K562 (cell line): ENCODE data around the gene DRD2. TPM values are rescaled to one million over a fixed set of nuclear protein-coding genes. Genes with fewer than 3 reads are reported as not detected.

Source experiments
- ATAC-seq: fragments of 200-7000 bp; cut with Tn5 transposase; 3 replicates; pipeline ENCODE4 v1.9.1; 2020; ENCODE audit warnings: moderate library complexity
- BruUV-seq: library from RNA; stranded (reverse); fragments of 400-500 nt; replicated peaks from 2 replicates; lab custom pipeline; 2021; lab: Mats Ljungman, UMichigan
- CTCF ChIA-PET: fragments of 300-600 bp; formaldehyde crosslinking; extraction: SDS; loops from one replicate; lab custom pipeline; 2021; ENCODE audit warnings: low intra/inter-chr PET ratio; lab: Yijun Ruan, JAX
- POLR2A ChIA-PET: fragments of 300-600, 350-650 bp; sonication (Branson Sonifier 250); formaldehyde crosslinking; extraction: SDS; loops from one replicate; lab custom pipeline; 2021; ENCODE audit warnings: antibody characterized with exemption, inconsistent platforms; lab: Yijun Ruan, JAX
- DNase-seq, 4 experiments: peaks; one replicate each; pipeline versions ENCODE4 v3.0.0 to v3.0.0-alpha.2; 2011 to 2018; ENCODE audit warnings: low spot score in 3 of 4, mixed read lengths in 3 of 4; ENCODE audit errors: extremely low read depth in 1 of 4
- FAIRE-seq: peaks from 2 replicates; lab custom pipeline; 2011; peaks lifted over from hg19 to GRCh38; lab: Jason Lieb, UNC
- H2AFZ ChIP-seq: 2 replicates; pipeline ENCODE4 v1.6.0; 2011; ENCODE audit warnings: low read depth, low read length, control low read depth, inconsistent platforms
- H3K27ac ChIP-seq: fragments of 200-600 bp; 3 replicates; pipeline ENCODE4 v1.8.0; 2011; ENCODE audit warnings: low read depth, mild to moderate bottlenecking, control low read depth, inconsistent platforms, low read length, moderate library complexity, mixed read lengths; ENCODE audit errors: extremely low read depth
- H3K27me3 ChIP-seq, 2 experiments: fragments of 300-600 bp in 1 of 2; 2 replicates in 1 of 2; 3 replicates in 1 of 2; pipeline versions ENCODE4 v1.6.0 to v1.8.0; 2011; ENCODE audit warnings: inconsistent platforms in 2 of 2, low read length in 2 of 2, mild to moderate bottlenecking in 1 of 2, mixed read lengths in 1 of 2, moderate library complexity in 1 of 2; ENCODE audit not compliant: control insufficient read depth in 2 of 2, insufficient read depth in 2 of 2
- H3K36me3 ChIP-seq: fragments of 300-600 bp; 3 replicates; pipeline ENCODE4 v1.8.0; 2011; ENCODE audit warnings: mild to moderate bottlenecking, low read length, inconsistent platforms; ENCODE audit not compliant: control insufficient read depth, insufficient read depth
- H3K4me1 ChIP-seq, 2 experiments: fragments of 200-600 bp in 1 of 2; replicated peaks in 1 of 2; 2 replicates in 1 of 2; 3 replicates in 1 of 2; pipeline versions ENCODE4 v1.5.1 to v1.8.0; 2011; ENCODE audit warnings: inconsistent platforms in 2 of 2, low read length in 2 of 2, mild to moderate bottlenecking in 1 of 2, mixed read lengths in 1 of 2, moderate library complexity in 1 of 2; ENCODE audit not compliant: control insufficient read depth in 2 of 2, insufficient read depth in 2 of 2
- H3K4me2 ChIP-seq: 2 replicates; pipeline ENCODE4 v1.6.1; 2011; ENCODE audit warnings: low read length, control low read depth, inconsistent platforms, mixed read lengths; ENCODE audit not compliant: insufficient read depth
- H3K4me3 ChIP-seq: fragments of 200-600 bp; sonication (generic), shearing (Covaris generic); 2 replicates; pipeline ENCODE4 v1.5.1; 2016; ENCODE audit warnings: control low read depth, inconsistent platforms
- H3K79me2 ChIP-seq: fragments of 200-600 bp; 3 replicates; pipeline ENCODE4 v1.8.0; 2011; ENCODE audit warnings: low read length, inconsistent platforms; ENCODE audit not compliant: control insufficient read depth, insufficient read depth
- H3K9ac ChIP-seq, 2 experiments: 2 replicates each; pipeline versions ENCODE4 v1.6.0 to v1.6.1; 2011; ENCODE audit warnings: low read depth in 2 of 2, low read length in 2 of 2, control low read depth in 1 of 2, inconsistent platforms in 1 of 2, mild to moderate bottlenecking in 1 of 2, mixed read lengths in 1 of 2; ENCODE audit not compliant: insufficient read depth in 1 of 2
- H3K9me1 ChIP-seq: one replicate; pipeline ENCODE4 v1.6.0; 2011; ENCODE audit warnings: inconsistent platforms, mild to moderate bottlenecking, low read length, moderate library complexity; ENCODE audit not compliant: control insufficient read depth, insufficient read depth
- H3K9me3 ChIP-seq: replicated peaks from 2 replicates; pipeline ENCODE4 v1.5.1; 2011; ENCODE audit warnings: low read depth, low read length, inconsistent platforms; ENCODE audit not compliant: control insufficient read depth, insufficient read depth
- H4K20me1 ChIP-seq: replicated peaks from 2 replicates; pipeline ENCODE4 v1.6.1; 2011; ENCODE audit warnings: low read length, inconsistent platforms, mixed read lengths; ENCODE audit not compliant: control insufficient read depth, insufficient read depth
- CREB1 ChIP-seq, 2 experiments: sonication (generic) in 1 of 2; formaldehyde crosslinking in 1 of 2; IDR thresholded peaks; 2 replicates each; pipeline versions ENCODE4 v1.6.1 to v1.8.0; 2012 to 2022; ENCODE audit warnings: inconsistent platforms in 1 of 2, mild to moderate bottlenecking in 1 of 2, missing genetic modification reagents in 1 of 2, moderate library complexity in 1 of 2
- DACH1 ChIP-seq: fragments of 450-650 bp; IDR thresholded peaks from 2 replicates; pipeline ENCODE4 v1.6.1; 2018; ENCODE audit not compliant: partially characterized antibody
- E2F6 ChIP-seq, 2 experiments: IDR thresholded peaks; 2 replicates each; pipeline ENCODE4 v1.6.1; 2011; ENCODE audit warnings: borderline replicate concordance in 1 of 2, control low read depth in 1 of 2, low read depth in 1 of 2, low read length in 1 of 2, mild to moderate bottlenecking in 1 of 2, mixed read lengths in 1 of 2, moderate library complexity in 1 of 2; ENCODE audit not compliant: insufficient read depth in 1 of 2, insufficient read length in 1 of 2, poor library complexity in 1 of 2, severe bottlenecking in 1 of 2; ENCODE audit errors: extremely low read depth in 1 of 2
- EWSR1 ChIP-seq: fragments of 450-650 bp; IDR thresholded peaks from 2 replicates; pipeline ENCODE4 v1.6.1; 2018; ENCODE audit warnings: borderline replicate concordance, mild to moderate bottlenecking, low read depth, moderate library complexity; ENCODE audit not compliant: partially characterized antibody
- RAD21 ChIP-seq, 2 experiments: fragments of 250-450 bp in 1 of 2; fragments of 450-650 bp in 1 of 2; sonication (Bioruptor Pico) in 1 of 2; formaldehyde crosslinking in 1 of 2; IDR thresholded peaks in 1 of 2; conservative IDR thresholded peaks in 1 of 2; 2 replicates each; pipeline versions ENCODE4 v1.4.0 to v1.8.0; 2020 to 2022; ENCODE audit warnings: mild to moderate bottlenecking in 2 of 2, moderate library complexity in 1 of 2
- RERE ChIP-seq: sonication (generic); formaldehyde crosslinking; IDR thresholded peaks from 2 replicates; pipeline ENCODE4 v1.8.0; 2023; ENCODE audit warnings: missing genetic modification reagents, mild to moderate bottlenecking, borderline replicate concordance
- VEZF1 ChIP-seq: fragments of 200-800 bp; sonication (Bioruptor generic); IDR thresholded peaks from 2 replicates; pipeline ENCODE4 v1.6.1; 2017; ENCODE audit warnings: missing genetic modification characterization, missing compliant biosample characterization
- YBX1 ChIP-seq: fragments of 450-650 bp; IDR thresholded peaks from 2 replicates; pipeline ENCODE4 v1.7.1; 2016; ENCODE audit warnings: mild to moderate bottlenecking
- ZNF507 ChIP-seq: conservative IDR thresholded peaks from 2 replicates; pipeline ENCODE4 v1.6.1; 2017; ENCODE audit warnings: missing genetic modification characterization, missing compliant biosample characterization
- ZNF57 ChIP-seq: fragments of 450-650 bp; formaldehyde crosslinking; IDR thresholded peaks from 2 replicates; pipeline ENCODE4 v1.4.0; 2020; ENCODE audit warnings: mild to moderate bottlenecking, moderate library complexity
- WGBS: fragments of 100-300 bp; shearing (Covaris generic); methylation state at CpG from one replicate; pipeline ENCODE4 v1.1.6; 2016; ENCODE audit warnings: low coverage, mixed read lengths; ENCODE audit not compliant: insufficient coverage; ENCODE audit errors: missing lambda C conversion rate; 5-methylcytosine and 5-hydroxymethylcytosine counted together
- in situ Hi-C: fragments of 300-500 bp; cut with MboI; formaldehyde crosslinking; loops from 4 replicates; pipeline ENCODE4 v1.15.0; 2018; ENCODE audit warnings: inconsistent platforms, mixed read lengths
- intact Hi-C: fragments of 100-400 bp; cut with micrococcal nuclease; formaldehyde crosslinking; loops from 2 replicates; pipeline ENCODE4 v1.14.2; 2022
- polyA plus RNA-seq, 8 experiments: library from polyadenylated mRNA; depleted of rRNA in 4 of 8; stranded (reverse) in 5 of 8; unstranded in 3 of 8; fragments of >200 nt; fragmentation: Nextera tagmentation in 2 of 8; fragmentation: Illumina TruSeq in 1 of 8; extraction: Ambion mirVana in 2 of 8; extraction: Trizol in 1 of 8; gene quantifications; 2 replicates each; pipeline versions ENCODE4 v1.2.1 to v1.2.3, GENCODE V29; 2011 to 2014; ENCODE audit warnings: inconsistent platforms in 1 of 8, missing spikeins in 1 of 8
- total RNA-seq, 7 experiments: library from RNA; depleted of rRNA in 6 of 7; stranded (reverse); fragments of >200 nt in 6 of 7; fragmentation: Illumina TruSeq in 2 of 7; extraction: Trizol in 2 of 7; gene quantifications; 2 replicates each; pipeline versions ENCODE4 v1.2.1 to v1.2.3, GENCODE V29; 2011 to 2021; ENCODE audit warnings: low replicate concordance in 1 of 7

Gene DRD2
- total and polyA plus RNA-seq, 9 of the 15 experiments (the other 6 are each of a cell fraction or from before 2014, with no cell fraction given), result not detected

- WGBS, result 12% methylated on average over 26 of the region's 46 CpGs
- DNase-seq (peak in 3 of 4 experiments; percentile 21 to 25 (median 21)), ATAC-seq (peak; percentile 82), FAIRE-seq (no peak)
- Histone ChIP-seq H3K36me3 (no peaks in the 10 kb centered on the region), H3K9me1 (no peaks in the 10 kb centered on the region), H3K27me3 (peaks cover 7 to 29% of the 10 kb centered on the region in 2 experiments; a peak in 4 of 5 replicates), H3K4me3 (no peak within 1 kb of the TSS), H3K79me2 (no peaks in the 10 kb centered on the region), H3K4me1 (peaks cover 0 to 7% of the 10 kb centered on the region in 2 experiments; a peak in 1 of 5 replicates), H3K4me2 (no peak within 1 kb of the TSS), H3K9ac (no peak within 1 kb of the TSS), H3K27ac (no peak within 1 kb of the TSS), H4K20me1 (no peaks in the 10 kb centered on the region), H3K9me3 (no peaks in the 10 kb centered on the region), H2AFZ (no peak within 1 kb of the TSS; the same call in 1 of the 2 replicates)
- in situ Hi-C loops, result no loop called here
- ChIA-PET POLR2A (no interaction called here), CTCF (no interaction called here)
- BruUV-seq, result no TSS peak
- intact Hi-C loops, result no loop called here
- TF ChIP-seq VEZF1 (CRISPR knock-in tag) (no peak), ZNF507 (tag) (no peak), EWSR1 (no peak), RERE (CRISPR knock-in tag) (no peak), CREB1 (IDR thresholded peaks at IDR 0.05) (no peak), CREB1 (CRISPR knock-in tag; IDR thresholded peaks at IDR 0.05) (no peak), ZNF57 (no peak), E2F6 (IDR thresholded peaks at IDR 0.05; ENCODE audit: borderline replicate concordance in 1 of 2, extremely low read depth in 1 of 2, insufficient read depth in 1 of 2, insufficient read length in 1 of 2, low read depth in 1 of 2, low read length in 1 of 2, poor library complexity in 1 of 2, severe bottlenecking in 1 of 2) (peak in 1 of 2 experiments; percentile 18), YBX1 (no peak), RAD21 (CRISPR knock-in tag; conservative IDR thresholded peaks at IDR 0.05 in 1 of 2, IDR thresholded peaks at IDR 0.05 in 1 of 2) (peak in 1 of 2 experiments; percentile 15; a peak in 1 of 4 replicates), DACH1 (no peak)
Measured at GRCh38 chr11:113387605-113388211, 87.5 kb downstream of the DRD2 start, which contains the start of gene ANKK1. Gene ANKK1 (plus strand): TSS chr11:113387779. CDS start chr11:113387885, 106 bp downstream.
